Activated CD8-positive, alpha-beta T cell treated with anti-CD3 and anti-CD28 coated beads for 36 hours (primary cell): ENCODE results near the gene MDH1. TPM values are rescaled to one million over a fixed set of nuclear protein-coding genes. Genes with fewer than 3 reads are reported as not detected.

Experiments used
- ATAC-seq: fragments of 200-7000 bp; cut with Tn5 transposase; one replicate; pipeline ENCODE4 v1.10.0; 2021; ENCODE audit warnings: mild to moderate bottlenecking, moderate library complexity
- CTCF ChIA-PET: fragments of 350-600 bp; sonication (Branson Sonifier 250); formaldehyde crosslinking; loops from one replicate; lab custom pipeline; 2021; ENCODE audit warnings: antibody characterized with exemption; lab: Charles Lee
- POLR2A ChIA-PET: fragments of 350-600 bp; sonication (Branson Sonifier 250); formaldehyde crosslinking; loops from one replicate; lab custom pipeline; 2021; ENCODE audit warnings: antibody characterized with exemption; lab: Charles Lee
- DNase-seq: peaks from one replicate; pipeline ENCODE4 v3.0.0-alpha.2; 2020
- H3K27ac Mint-ChIP-seq: one replicate; pipeline ENCODE4 v1.8.0; 2021; ENCODE audit warnings: mild to moderate bottlenecking, mixed read lengths
- H3K27me3 Mint-ChIP-seq: one replicate; pipeline ENCODE4 v1.8.0; 2021; ENCODE audit warnings: mixed read lengths
- H3K36me3 Mint-ChIP-seq: one replicate; pipeline ENCODE4 v1.8.0; 2021; ENCODE audit warnings: low read depth, mixed read lengths
- H3K4me1 Mint-ChIP-seq: one replicate; pipeline ENCODE4 v1.8.0; 2021; ENCODE audit warnings: low read depth, mixed read lengths
- H3K4me3 Mint-ChIP-seq: one replicate; pipeline ENCODE4 v1.8.0; 2021; ENCODE audit warnings: mild to moderate bottlenecking, moderate library complexity, mixed read lengths
- H3K9me3 Mint-ChIP-seq: one replicate; pipeline ENCODE4 v1.8.0; 2021; ENCODE audit warnings: mixed read lengths
- CTCF ChIP-seq: fragments of 200-600 bp; IDR thresholded peaks from one replicate; pipeline ENCODE4 v1.8.0; 2022; ENCODE audit warnings: antibody characterized with exemption, mild to moderate bottlenecking
- intact Hi-C: fragments of 100-400 bp; cut with micrococcal nuclease; formaldehyde crosslinking; loops from one replicate; pipeline ENCODE4 v1.10.0; 2022
- total RNA-seq, 2 experiments: library from RNA; stranded (reverse); gene quantifications; one replicate each; pipeline ENCODE4 v1.2.3, GENCODE V29; 2021

The MDH1 gene
- total RNA-seq, 2 experiments from 2014 or later: 241 to 246 TPM

DNA sequence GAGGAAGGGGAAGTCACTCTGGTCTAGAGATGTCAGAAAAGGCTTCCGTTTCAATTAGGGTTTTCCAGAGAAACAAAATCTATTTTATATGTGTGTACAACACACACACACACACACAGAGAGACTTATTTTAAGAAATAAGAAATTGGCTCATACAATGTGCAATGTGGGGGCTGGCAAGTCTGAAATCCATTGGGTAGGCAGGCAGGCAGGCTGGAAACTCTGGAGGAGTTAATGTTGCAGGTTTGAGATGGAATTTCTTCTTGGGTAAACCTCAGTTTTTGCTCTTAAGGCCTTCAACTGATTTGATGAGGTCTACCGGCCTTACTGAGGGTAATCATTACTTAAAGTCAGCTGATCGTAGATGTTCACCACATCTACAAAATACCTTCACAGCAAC is 62.6 kb downstream of the MDH1 start:
- DNase-seq (no peak), ATAC-seq (no peak)
- CTCF ChIA-PET: no interaction called here
- peaks cover 6% of the 10 kb centered on the region for H3K27me3 Mint-ChIP-seq
- H3K27ac Mint-ChIP-seq: no peak overlapping the region
- TF ChIP-seq CTCF: no peak
- no peaks in the 10 kb centered on the region for H3K36me3 Mint-ChIP-seq
- intact Hi-C loops: no loop called here
- H3K9me3 Mint-ChIP-seq: no peaks in the 10 kb centered on the region
- H3K4me1 Mint-ChIP-seq: peaks cover 5% of the 10 kb centered on the region
- POLR2A ChIA-PET: no interaction called here
- no peak overlapping the region for H3K4me3 Mint-ChIP-seq

DNA sequence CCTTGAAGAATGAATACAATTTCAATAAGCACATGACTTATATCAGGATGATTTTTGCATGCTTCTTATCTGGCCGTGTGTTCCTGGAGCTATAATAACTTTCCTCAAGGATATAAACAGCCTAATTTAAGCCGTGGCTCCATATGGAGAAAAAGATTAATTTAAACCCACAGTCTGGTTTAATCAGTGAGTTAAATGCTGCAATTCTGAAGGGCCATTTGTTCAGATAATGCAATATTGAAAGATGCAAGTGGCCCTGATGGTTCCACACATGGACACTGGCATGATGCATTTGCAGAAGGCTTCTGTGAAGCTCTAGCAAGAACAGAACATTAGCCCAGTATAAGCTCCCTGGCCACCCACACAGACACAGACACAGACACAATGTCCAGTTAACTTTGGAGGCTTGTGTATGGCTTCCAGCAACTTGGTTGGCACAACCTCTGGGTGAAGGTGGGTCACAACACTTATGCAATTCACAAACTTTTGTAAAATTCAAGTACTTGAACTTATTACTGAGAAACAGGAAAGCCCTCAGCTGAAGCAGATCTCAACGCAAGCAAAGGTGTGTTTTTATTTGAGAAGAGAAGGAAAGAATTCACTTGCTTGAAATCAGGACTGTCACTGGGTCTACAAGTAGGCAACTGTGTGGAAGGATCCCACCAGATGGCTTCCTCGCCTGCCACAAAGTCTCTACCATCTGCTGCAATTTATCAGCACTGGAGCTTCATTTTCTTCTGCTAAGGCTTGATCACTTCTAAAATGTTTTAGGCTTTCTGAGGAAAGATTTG is 63.3 kb downstream of the MDH1 start:
- Mint-ChIP-seq H3K9me3 (no peaks in the 10 kb centered on the region), H3K27ac (no peak overlapping the region), H3K27me3 (peaks cover 6% of the 10 kb centered on the region), H3K36me3 (no peaks in the 10 kb centered on the region), H3K4me1 (peaks cover 5% of the 10 kb centered on the region), H3K4me3 (no peak overlapping the region)
- DNase-seq (no peak), ATAC-seq (no peak)
- ChIA-PET POLR2A (no interaction called here), CTCF (no interaction called here)
- intact Hi-C loops: no loop called here
- no peak for TF ChIP-seq CTCF

DNA sequence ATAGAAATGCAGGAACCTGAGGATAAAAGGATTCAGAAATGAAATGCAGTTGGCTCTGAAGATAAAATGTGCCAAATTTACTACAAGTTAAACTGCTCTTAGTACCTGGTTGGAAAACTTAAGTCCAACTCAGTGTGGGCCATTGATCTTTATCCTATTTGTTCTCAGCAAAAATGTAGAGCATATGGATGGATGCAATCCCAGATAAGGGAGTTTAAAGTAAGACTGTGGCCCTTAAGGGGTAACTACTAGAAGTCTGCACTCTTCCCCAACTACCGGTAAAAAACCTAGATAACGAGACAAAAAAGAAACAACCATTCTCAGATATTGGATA is 63.9 kb downstream of the MDH1 start:
- H3K9me3 Mint-ChIP-seq: no peaks in the 10 kb centered on the region
- ChIA-PET CTCF (no interaction called here), POLR2A (no interaction called here)
- no peak overlapping the region for H3K4me3 Mint-ChIP-seq
- ATAC-seq (no peak), DNase-seq (no peak)
- TF ChIP-seq CTCF: no peak
- intact Hi-C loops: no loop called here
- H3K4me1 Mint-ChIP-seq: peaks cover 5% of the 10 kb centered on the region
- H3K27ac Mint-ChIP-seq: no peak overlapping the region
- H3K27me3 Mint-ChIP-seq: peaks cover 6% of the 10 kb centered on the region
- H3K36me3 Mint-ChIP-seq: no peaks in the 10 kb centered on the region

- Mint-ChIP-seq H3K4me1 (peaks cover 5% of the 10 kb centered on the region), H3K27ac (no peak overlapping the region), H3K4me3 (no peak overlapping the region), H3K36me3 (no peaks in the 10 kb centered on the region), H3K9me3 (no peaks in the 10 kb centered on the region), H3K27me3 (no peaks in the 10 kb centered on the region)
- CTCF ChIA-PET: no interaction called here
- POLR2A ChIA-PET: no interaction called here
- no peak for TF ChIP-seq CTCF
- DNase-seq (peak; percentile 59), ATAC-seq (peak; percentile 98)
- intact Hi-C loops: no loop called here
Measured at GRCh38 chr2:63654959-63655358, 66.2 kb downstream of the MDH1 start.

Other genes starting within 250 kb of the MDH1 start
- 1 to 10 TPM; 5.0 to 5.8 TPM for gene WDPCP, start 486 bp upstream of the MDH1 start, total RNA-seq